Suprapubic skin (tissue), 3 donors: ENCODE measurements around the gene TIGAR.

ENCODE experiments used
- CTCF ChIP-seq, 2 donors: fragments of 200-600 bp in 1 of 2; fragments of 450-650 bp in 1 of 2; sonication (generic) in 1 of 2; IDR thresholded peaks; one replicate each; pipeline ENCODE4 v1.5.1; 2016 to 2019; ENCODE audit warnings: antibody characterized with exemption in 2 of 2, mild to moderate bottlenecking in 1 of 2, moderate library complexity in 1 of 2
- POLR2AphosphoS5 ChIP-seq, 3 donors: sonication (generic); formaldehyde crosslinking; IDR thresholded peaks; one replicate each; pipeline ENCODE4 v1.6.1; 2017; ENCODE audit warnings: antibody characterized with exemption in 3 of 3

GRCh38 chr12:4283512-4284255, 37.3 kb upstream of the TIGAR start:
- TF ChIP-seq CTCF (IDR thresholded peaks at IDR 0.05) (no peak), POLR2AphosphoS5 (IDR thresholded peaks at IDR 0.05) (no peak)
